HG02571 (cell line): Measurements from ENCODE around the gene ODAD2.

Source experiments
- ATAC-seq: cut with Tn5 transposase; IDR thresholded peaks from one replicate; pipeline ENCODE4 v1.9.1; 2021; ENCODE audit warnings: mild to moderate bottlenecking, moderate library complexity; ENCODE audit not compliant: unreplicated experiment

ODAD2 gene

GRCh38 chr10:27857616-27858015 is 141.3 kb downstream of the ODAD2 start:
- ATAC-seq, result no peak

- no peak for ATAC-seq
Observed at GRCh38 chr10:27844223-27844622, 154.7 kb downstream of the ODAD2 start.

- no peak for ATAC-seq
Observed at GRCh38 chr10:27838901-27839300, 160.0 kb downstream of the ODAD2 start.

- ATAC-seq, result no peak
Observed at GRCh38 chr10:27838361-27838760, 160.5 kb downstream of the ODAD2 start.

- no peak for ATAC-seq
Observed at GRCh38 chr10:27834476-27834875, 164.4 kb downstream of the ODAD2 start.

GRCh38 chr10:27833792-27834191 is 165.1 kb downstream of the ODAD2 start:
- ATAC-seq, result no peak

GRCh38 chr10:27832826-27833225 is 166.1 kb downstream of the ODAD2 start:
- ATAC-seq, result no peak

GRCh38 chr10:27826369-27826768 is 172.5 kb downstream of the ODAD2 start:
- no peak for ATAC-seq

- no peak for ATAC-seq
Observed at GRCh38 chr10:27822301-27822700, 176.6 kb downstream of the ODAD2 start.

- no peak for ATAC-seq
Observed at GRCh38 chr10:27820637-27821036, 178.2 kb downstream of the ODAD2 start.

- no peak for ATAC-seq
Observed at GRCh38 chr10:27819781-27820531, 178.9 kb downstream of the ODAD2 start.

- ATAC-seq, result no peak
Observed at GRCh38 chr10:27816320-27816719, 182.6 kb downstream of the ODAD2 start.

- no peak for ATAC-seq
Observed at GRCh38 chr10:27815846-27816245, 183.0 kb downstream of the ODAD2 start.

GRCh38 chr10:27815261-27815660 is 183.6 kb downstream of the ODAD2 start:
- no peak for ATAC-seq

GRCh38 chr10:27805180-27805579 is 193.7 kb downstream of the ODAD2 start:
- ATAC-seq, result no peak

GRCh38 chr10:27804136-27804535 is 194.7 kb downstream of the ODAD2 start:
- no peak for ATAC-seq

GRCh38 chr10:27801171-27801785 is 197.6 kb downstream of the ODAD2 start:
- ATAC-seq, result no peak

GRCh38 chr10:27799046-27799445 is 199.8 kb downstream of the ODAD2 start:
- no peak for ATAC-seq

- no peak for ATAC-seq
Observed at GRCh38 chr10:27794157-27794556, 204.7 kb downstream of the ODAD2 start.

GRCh38 chr10:27792216-27792615 is 206.7 kb downstream of the ODAD2 start:
- no peak for ATAC-seq

GRCh38 chr10:27784272-27784671 is 214.6 kb downstream of the ODAD2 start:
- ATAC-seq, result no peak

GRCh38 chr10:27783660-27784059 is 215.2 kb downstream of the ODAD2 start:
- no peak for ATAC-seq
